Pulmonary artery endothelial cell (primary cell): ENCODE measurements around the gene INPP5D. TPM values are rescaled to one million over a fixed set of nuclear protein-coding genes. Genes with fewer than 3 reads are reported as not detected.
"Not testable (repeated sequence)": the region's sequence is repeated elsewhere in the genome, so short reads cannot be mapped to it uniquely, and the experiment has no call there.

Source experiments
- DNase-seq: peaks from one replicate; pipeline ENCODE4 v3.0.0-alpha.2; 2011; ENCODE audit warnings: low read depth, low spot score
- total RNA-seq: library from RNA; depleted of rRNA; stranded (reverse); fragments of >200 nt; gene quantifications from 2 replicates; pipeline ENCODE4 v1.2.3, GENCODE V29; 2014

Gene INPP5D
- total RNA-seq, 1 donor from 2014 or later, result 19.8 TPM

DNA sequence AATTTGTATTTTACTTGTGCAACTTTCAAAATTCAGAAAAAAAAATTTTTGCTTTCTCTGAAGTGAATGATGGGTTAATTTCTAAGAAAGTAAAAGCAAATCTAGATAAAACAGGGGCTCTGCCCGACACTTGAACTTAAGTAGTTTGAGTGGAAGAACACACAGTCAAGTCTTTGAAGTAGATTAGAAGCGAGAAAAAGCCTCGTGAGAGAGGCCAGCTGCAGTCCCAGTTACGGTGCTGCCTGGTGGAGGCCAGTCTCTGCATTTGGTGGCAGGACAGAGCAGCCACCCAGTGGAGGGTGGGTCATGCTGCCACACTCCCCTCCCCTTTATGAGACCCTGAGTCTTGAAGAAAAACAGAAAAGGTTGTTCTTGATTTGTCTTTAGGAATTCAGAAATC lies 81.8 kb downstream of the INPP5D start:
- DNase-seq, result no peak

DNA sequence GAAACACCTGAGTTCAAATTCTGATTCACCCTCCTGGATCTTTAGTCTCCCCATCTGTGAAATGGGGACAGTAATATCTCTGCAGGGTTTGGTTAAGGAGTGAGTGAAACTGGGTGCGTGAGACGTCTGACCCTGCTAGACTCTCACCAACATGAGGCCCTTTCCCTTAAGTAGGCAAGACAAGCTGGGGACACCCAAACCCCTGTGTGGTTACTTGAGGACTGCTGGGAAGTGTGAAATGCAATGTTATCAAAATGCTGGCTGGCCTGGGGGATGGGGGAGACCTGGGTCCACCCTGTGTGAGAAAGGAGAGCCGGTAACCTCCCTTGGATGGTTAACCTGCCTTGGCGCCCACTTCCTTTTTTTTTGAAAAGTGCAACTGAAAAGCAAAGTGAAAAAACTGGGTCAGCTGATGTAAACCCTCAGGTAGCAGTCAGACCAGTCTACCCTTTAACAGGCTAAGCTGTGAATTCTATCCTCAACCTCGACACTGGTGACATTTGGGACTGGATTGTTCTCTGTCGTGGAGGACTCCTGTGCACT lies 82.3 kb downstream of the INPP5D start:
- DNase-seq, result no peak

DNA sequence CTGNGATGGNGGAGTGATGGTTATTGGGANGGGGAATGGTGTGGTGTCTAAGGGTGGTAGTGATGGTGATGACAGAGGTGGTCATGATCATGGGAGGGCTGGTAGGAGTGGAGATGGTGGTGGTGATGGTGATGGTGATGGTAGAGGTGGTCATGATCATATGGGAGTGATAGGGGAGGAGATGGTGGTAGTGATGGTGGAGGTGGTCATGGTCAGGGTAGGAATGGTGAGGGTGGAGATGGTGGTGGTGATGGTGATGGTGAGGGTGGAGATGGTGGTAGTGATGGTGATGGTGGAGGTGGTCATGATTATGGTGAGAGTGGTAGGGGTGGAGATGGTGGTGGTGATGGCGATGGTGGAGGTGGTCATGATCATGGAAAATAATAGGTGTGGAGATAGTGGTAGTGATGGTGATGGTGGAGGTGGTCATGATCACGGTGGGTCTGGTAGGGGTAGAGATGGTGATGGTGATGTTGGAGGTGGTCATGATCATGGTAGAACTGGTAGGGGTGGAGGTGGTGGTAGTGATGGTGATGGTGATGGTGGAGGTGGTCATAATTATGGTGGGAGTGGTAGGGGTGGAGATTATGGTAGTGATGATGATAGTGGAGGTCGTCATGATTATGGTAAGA lies 83.7 kb downstream of the INPP5D start:
- no peak for DNase-seq

DNA sequence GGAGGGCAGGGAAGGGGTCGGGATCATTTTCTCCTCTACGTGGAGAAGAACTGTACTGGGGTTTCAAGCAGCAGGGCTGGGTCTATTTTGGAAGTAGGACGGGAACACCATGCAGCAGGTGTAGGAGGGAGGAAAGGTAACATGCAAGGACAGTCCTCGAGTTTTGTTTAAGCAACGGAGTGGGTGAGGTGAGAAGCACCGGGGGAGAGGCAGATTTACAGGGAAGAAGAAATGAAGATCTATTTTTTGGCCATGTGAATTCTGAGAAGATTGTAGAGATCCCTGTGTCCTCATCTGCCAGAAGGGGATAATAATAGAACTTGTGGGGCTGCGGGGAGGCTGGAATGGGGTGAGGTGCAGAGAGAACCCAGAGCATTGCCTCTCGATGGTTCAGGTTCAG lies 85.6 kb downstream of the INPP5D start:
- no peak for DNase-seq

DNA sequence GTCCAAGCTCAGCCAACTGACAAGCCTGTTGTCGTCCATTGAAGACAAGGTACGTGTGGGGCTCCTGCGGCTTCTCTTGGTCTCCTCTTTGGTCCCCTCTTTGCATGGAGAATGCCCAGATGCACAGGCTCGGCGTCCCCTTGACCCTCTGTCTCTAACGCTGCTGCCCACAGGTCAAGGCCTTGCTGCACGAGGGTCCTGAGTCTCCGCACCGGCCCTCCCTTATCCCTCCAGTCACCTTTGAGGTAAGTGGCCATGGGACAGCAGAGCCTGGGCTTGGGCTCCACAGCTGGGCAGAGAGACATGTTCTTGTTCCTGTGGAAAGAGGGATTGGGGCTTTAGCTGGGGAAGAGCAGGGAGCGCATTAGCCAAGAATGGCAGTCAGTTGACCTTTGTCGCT lies 86.1 kb downstream of the INPP5D start:
- DNase-seq, result no peak

DNA sequence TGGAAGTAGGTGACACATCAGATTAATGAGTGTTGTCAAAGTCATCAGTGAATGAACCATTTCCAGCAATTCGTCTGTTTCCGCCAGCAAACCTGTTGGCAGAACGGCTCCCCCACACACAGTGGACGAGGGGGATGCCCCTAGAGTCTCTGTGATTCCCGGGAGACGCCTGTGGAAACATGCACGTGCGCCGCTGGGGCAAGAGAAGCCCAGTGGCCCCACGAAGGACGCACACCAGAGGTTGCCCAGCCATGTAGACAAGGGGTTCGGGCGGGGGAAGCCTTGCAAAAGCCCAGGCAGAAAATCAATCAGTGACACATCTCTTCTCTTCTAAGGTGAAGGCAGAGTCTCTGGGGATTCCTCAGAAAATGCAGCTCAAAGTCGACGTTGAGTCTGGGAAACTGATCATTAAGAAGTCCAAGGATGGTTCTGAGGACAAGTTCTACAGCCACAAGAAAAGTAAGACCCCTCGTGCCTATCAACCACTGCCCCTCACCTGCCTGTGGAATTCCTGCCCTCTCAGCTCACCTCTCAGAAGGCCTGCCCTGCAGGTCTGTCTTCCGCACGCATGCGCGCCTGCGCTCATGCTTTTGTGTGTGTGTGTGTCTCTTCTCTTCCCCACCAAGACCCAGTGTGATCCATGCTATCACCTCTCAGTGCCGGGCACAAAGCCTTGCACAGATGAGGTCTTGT lies 87.1 kb downstream of the INPP5D start:
- DNase-seq, result no peak

DNA sequence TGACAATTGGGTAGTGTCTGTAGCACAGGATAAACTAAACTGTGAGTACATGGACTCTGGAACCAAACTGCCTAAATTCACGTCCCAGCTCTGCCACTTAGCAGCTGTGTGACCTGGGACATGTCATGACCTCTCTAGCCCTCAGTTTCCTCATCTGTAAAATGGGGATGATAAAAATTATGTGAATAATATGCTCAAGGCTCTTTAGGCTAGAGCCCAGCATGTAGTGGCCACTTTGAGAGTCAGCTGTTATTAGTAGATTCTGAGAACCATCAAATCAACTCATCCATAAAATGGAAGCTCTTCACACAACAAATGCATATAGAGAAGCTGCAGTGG lies 87.7 kb downstream of the INPP5D start:
- DNase-seq, result no peak

DNA sequence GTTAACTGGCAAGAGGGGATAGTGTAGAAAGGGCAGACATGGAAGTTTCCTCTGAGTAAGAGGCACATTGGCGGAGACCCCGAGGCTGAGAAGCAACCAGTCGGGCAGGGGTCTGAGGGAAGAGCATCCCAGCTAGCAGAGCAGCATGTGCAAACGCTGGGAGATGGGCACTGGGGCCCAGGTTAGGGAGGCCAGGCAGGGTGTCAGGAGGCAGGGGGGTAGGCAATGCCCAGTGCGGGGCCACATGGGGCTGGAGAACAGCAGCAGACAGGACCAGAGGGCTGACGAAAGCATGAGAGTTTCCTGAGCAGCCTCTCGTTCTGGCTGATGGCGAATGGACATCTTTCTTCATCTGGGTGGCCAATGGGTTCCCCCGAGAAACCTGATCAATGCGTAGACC lies 88.2 kb downstream of the INPP5D start:
- no peak for DNase-seq

DNA sequence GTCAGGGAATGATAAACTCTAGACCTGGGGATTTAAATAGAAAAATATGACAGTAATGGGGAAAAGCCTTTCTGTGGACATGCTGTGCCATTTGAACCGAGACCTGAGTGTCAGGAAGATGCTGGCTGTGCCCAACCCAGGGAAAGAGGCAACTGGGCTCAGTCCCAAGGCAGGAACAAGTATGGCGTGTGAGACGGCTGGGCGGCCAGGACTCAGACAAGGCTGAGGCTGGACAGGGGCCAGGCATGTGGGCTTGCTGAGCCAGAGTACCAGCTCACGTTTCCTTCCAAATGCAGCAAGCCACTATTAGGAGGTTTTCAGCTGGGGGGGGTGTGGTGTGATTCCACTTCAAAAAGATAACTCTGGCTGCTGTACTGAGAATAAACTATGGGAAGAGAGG lies 92.4 kb downstream of the INPP5D start:
- DNase-seq, result peak; percentile 33

DNA sequence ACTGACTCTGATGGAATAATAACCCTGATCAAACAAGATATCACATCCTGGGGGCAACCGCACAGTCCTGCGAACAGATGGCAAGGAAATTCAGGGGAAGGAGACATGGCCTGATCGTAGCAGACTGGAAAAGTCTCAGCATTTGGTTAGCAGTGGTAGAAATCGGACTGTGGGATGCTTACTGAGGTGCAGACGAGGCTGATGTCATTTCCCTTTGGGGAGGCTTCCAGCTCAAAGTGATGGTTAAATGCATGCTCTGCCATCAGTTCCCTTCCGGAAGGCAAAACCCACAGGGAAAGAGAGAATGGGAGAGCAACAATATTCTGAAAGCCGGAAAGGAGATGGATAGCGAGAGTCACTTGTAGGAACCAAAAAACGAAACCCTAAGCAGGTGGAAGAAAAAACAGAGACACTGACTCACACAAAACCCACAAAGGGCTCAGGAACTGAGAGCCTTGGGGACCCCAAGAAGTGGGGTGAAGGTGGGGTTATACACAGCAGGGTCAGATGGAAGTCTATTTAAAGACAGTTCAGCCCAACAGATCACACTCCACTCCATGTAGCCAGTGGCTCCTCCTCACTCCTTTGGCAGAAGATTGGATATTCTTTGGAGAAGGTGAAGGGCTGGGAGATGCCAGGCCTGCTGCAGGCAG lies 93.1 kb downstream of the INPP5D start:
- DNase-seq, result peak; percentile 37

DNA sequence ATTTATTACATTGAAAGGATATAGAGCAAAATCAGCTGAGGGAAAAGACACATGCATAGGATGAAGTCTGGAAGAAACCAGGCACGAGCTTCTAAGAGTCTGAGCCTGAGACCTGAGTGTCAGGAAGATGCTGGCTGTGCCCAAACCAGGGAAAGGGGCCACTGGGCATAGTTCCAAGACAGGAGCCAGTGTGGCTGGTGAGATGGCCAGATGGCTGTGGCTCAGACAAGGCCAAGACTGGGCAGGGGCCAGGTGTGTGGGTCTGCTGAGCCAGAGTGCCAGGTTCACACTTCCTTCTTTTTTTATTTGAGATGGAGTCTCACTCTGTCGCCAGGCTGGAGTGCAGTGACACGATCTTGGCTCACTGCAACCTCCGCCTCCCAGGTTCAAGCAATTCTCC lies 95.9 kb downstream of the INPP5D start:
- no peak for DNase-seq

DNA sequence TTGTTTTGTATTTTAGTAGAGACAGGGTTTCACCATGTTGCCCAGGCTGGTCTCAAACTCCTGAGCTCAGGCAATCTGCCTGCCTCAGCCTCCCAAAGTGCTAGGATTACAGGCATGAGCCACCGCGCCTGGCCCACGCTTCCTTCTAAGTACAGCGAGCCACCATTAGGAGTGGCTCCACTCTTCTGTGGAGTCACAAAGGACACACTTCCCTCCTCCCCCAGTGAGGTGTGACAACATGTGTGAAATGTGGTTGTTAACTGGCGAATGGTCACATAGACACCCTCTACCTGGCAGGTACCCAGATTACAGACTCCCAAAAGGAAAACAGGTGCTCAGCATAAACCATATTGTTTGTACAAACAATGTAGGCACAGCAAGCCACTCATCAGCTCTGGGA lies 96.3 kb downstream of the INPP5D start:
- not testable (repeated sequence) for DNase-seq

DNA sequence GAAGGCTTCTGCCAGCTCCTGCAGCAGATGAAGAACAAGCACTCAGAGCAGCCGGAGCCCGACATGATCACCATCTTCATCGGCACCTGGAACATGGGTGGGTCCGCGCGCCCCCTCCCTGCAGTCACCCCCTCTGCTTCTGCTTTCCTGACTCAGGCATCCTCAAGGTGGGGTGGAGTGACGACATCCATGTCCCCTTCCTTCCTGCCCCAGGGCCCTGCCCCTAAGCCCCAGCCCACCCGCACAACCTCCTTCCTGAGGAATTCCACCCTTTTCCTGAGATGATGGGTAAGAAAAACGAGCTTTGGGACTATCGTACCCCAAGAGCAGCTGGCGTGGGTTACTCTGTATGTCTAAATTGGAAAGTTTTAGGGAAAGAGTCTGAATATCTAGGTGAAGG lies 101.6 kb downstream of the INPP5D start:
- no peak for DNase-seq

DNA sequence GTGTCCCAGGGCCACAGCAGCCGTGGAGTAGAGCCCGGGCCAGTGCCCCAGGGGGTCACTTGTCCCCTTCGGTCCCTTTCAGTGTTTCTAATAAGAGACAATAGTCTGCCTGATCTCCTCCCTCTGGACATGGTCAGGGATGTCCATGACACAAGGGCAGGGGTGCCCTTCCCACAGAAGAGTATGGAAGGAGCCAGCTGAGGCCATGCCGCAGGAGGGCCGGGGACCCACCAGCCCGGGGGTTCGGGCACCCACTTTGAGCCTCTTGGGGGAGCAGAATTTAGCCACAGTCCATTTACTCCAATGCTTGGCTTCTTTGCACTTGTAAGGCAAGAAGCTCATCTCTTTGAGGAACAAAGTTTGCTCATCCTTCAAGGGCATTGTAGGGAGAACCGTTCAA lies 102.6 kb downstream of the INPP5D start:
- DNase-seq, result no peak

DNA sequence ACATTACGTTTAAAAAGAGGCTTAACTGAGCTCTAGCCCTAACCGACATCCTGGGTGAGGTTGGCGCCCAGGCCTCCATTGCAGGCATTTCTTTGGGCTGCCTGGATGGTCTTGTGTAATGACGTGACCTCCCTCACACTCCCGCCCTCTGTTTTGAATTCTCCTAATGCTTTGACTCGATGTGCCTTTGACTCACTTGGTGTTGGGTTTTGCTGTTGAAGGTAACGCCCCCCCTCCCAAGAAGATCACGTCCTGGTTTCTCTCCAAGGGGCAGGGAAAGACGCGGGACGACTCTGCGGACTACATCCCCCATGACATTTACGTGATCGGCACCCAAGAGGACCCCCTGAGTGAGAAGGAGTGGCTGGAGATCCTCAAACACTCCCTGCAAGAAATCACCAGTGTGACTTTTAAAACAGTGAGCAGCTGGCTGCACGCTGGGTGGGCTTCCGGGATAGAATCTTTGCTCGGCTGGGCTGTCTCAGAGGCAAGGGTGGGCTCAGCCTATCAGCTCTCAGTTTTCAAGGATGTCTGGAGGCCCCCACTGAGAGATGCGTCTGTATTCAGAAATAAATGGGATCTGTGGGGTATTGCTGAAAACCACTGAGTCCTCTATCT lies 103.5 kb downstream of the INPP5D start:
- DNase-seq, result no peak

DNA sequence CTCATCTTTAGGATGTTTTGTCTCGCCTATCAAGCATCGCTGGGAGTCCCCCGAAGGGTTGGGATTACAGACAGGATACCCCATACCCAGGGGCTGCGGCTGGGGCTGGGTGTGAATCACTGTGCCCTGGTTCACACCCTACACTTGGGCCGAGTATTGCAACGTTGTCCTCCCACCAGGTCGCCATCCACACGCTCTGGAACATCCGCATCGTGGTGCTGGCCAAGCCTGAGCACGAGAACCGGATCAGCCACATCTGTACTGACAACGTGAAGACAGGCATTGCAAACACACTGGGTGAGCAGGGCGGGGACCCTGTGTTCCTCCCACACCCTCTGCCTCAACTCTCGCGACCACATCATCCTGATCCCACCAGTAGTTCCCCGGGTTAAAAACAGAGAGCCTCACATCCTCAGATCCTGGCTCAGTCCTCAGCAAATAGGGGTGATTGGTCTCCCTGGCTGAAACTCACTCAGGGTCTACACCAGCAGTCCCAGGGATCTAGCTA lies 104.0 kb downstream of the INPP5D start:
- DNase-seq, result no peak

DNA sequence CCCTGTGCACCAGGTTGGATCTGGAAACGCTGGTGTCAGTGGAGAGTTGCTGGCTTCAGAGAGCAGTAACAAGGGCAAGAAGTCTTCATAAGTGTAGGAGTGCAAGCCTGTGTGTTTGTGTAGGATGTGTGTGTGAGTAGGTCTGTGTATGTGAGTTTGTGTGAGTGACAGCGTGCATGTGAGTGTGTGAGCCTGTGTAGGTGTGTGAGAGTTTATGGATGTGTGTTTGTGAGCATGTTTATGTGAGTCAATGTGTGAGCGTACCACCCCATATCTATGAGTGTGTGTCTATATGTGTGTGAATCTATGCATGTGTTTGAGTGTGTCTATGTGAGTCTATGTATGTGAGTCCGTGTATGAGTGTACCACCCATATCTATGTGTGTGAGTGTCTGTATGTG lies 104.8 kb downstream of the INPP5D start:
- no peak for DNase-seq

DNA sequence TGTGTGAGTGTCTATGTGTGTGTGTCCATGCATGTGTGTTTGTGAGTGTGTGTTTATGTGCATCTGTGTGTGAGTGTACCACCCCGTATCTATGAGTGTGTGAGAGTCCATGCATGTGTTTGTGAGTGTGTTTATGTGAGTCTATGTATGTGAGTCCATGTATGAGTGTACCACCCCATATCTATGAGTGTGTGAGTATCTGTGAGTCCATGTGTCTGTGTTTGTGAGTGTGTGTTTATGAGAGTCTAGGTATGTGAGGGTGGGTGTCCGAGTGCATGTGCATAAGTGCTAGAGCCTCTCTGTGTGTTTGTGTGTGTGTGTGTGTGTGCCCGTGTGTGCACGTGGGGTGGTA lies 105.4 kb downstream of the INPP5D start:
- DNase-seq, result no peak

DNA sequence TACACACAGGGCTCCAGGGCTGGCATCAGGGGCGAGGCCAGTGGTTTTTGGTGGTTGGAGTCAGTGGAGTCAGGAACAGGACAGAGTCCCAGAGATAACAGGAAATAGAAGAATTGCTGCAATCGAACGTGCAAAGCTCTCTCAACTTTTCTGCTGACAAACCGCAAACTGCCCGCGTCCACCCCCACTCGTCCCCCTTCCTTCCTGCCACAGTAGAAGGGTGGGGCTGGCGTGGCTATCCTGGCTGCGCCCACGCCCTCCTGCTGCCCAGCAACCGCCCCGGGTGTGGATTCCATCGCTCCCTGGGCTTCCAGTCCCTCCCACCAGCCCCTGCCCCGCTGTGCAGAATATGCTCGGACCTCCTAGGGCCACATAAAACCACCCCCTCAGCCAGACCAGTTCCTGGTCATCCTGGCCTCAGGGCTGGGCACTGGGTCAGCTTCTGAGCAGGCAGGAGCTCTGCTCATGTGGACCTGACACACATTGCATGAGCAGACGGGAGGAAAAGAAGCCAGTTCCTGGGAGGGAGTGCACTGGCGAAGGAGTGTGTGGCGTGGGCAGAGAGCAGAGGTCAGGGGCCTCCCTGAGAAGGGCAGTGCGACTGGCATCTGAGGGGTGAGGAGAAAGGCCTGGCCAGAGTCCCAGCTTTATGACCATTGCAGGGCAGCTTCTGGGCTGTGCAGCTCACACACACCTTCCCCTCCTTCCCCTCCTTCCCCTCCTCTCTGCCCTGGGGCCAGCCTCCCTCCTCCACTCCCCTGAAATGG lies 105.9 kb downstream of the INPP5D start:
- no peak for DNase-seq

DNA sequence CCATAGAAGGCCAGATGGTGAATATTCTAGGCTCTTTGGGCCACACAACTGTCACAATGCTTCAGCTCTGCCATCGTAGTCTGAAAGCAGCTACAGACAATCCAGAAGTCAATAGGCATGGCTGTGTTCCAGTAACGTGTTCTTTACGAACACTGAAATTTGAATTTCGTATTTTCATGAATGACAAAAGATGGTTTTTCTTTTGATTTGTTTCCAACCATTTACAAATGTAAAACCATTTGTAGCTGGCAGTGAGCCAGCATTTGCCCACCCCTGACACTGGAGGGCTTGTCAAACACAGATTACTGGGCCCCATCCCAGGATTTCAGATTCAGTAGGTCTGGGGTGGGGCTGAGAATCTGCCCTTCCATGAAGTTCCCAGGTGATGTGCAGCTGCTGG lies 108.3 kb downstream of the INPP5D start:
- no peak for DNase-seq

DNA sequence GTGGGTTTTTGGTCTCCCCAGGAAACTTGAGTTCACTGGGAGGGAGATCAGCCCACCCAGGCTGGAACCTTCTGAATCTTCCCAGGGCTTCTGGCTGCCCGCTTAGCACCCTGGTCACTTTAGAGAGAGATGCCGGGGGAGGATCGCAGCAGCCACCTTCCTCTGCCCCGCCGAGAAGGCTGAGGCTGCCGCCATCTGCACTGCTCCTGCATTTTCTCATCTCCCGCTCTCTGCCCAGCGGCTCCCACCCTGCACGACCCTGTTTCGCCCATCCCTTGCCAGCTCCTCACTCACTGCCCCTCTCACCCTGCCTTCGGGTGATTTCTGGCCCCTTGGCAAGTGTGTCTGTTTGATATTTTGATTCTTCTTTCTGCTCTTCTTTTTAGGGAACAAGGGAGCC lies 108.8 kb downstream of the INPP5D start:
- DNase-seq, result no peak

DNA sequence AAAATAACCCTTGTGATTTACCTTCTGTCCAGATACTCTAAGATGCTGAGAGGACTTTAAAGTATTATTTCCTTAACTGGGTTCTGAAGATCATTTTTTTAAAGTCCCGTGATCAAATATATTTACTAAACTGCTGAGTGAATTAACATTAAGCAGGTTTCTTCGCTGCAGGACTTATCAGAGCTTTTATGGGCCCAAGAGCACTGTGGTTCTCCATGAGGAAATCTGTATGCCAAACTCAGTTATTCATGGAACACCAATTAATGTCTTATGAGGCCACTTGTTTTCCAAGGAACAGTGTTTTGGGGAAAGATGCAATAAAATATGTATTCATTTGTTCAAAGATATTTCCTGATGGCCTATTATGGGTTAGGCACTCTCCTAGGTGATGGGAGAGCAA lies 111.2 kb downstream of the INPP5D start:
- no peak for DNase-seq
